Esophagus squamous epithelium (tissue), 4 donors: ENCODE measurements around the gene PTPRD.

Source experiments
- CTCF ChIP-seq, 6 experiments: fragments of 450-650 bp in 4 of 6; fragments of 200-600 bp in 2 of 6; sonication (generic) in 2 of 6; IDR thresholded peaks; one replicate each; pipeline ENCODE4 v1.5.1; 2016 to 2019; ENCODE audit warnings: antibody characterized with exemption in 6 of 6, mild to moderate bottlenecking in 4 of 6, moderate library complexity in 4 of 6
- POLR2A ChIP-seq, 4 donors: fragments of 450-650 bp; IDR thresholded peaks; one replicate each; pipeline ENCODE4 v1.6.1; 2017; ENCODE audit warnings: antibody characterized with exemption in 4 of 4, mild to moderate bottlenecking in 4 of 4, moderate library complexity in 3 of 4

GRCh38 chr9:9231946-9232345, 1380.9 kb downstream of the PTPRD start:
- TF ChIP-seq CTCF (IDR thresholded peaks at IDR 0.05) (no peak), POLR2A (IDR thresholded peaks at IDR 0.05) (no peak)
